Endodermal cell (in vitro differentiated cells): ENCODE measurements around the gene CIT. TPM values are rescaled to one million over a fixed set of nuclear protein-coding genes. Genes with fewer than 3 reads are reported as not detected.

ENCODE experiments used
- DNase-seq: peaks from one replicate; pipeline ENCODE4 v3.0.0-alpha.2; 2017
- H3K27ac ChIP-seq: 2 replicates; pipeline ENCODE4 v1.5.1; 2013; ENCODE audit warnings: mild to moderate bottlenecking, low read depth, low read length, moderate library complexity
- H3K27me3 ChIP-seq: 2 replicates; pipeline ENCODE4 v1.6.1; 2013; ENCODE audit warnings: mild to moderate bottlenecking, low read length, moderate library complexity; ENCODE audit not compliant: insufficient read depth, control insufficient read depth, poor library complexity, severe bottlenecking
- H3K36me3 ChIP-seq: 2 replicates; pipeline ENCODE4 v1.7.0; 2013; ENCODE audit warnings: mild to moderate bottlenecking, low read length, moderate library complexity; ENCODE audit not compliant: control insufficient read depth, insufficient read depth
- H3K4me1 ChIP-seq: one replicate; pipeline ENCODE4 v1.7.0; 2013; ENCODE audit warnings: low read length; ENCODE audit not compliant: control insufficient read depth, insufficient read depth
- H3K4me3 ChIP-seq: 2 replicates; pipeline ENCODE4 v1.5.1; 2013; ENCODE audit warnings: mild to moderate bottlenecking, low read length, moderate library complexity
- H3K9ac ChIP-seq: 2 replicates; pipeline ENCODE4 v1.6.1; 2013; ENCODE audit warnings: mild to moderate bottlenecking, low read length, moderate library complexity; ENCODE audit not compliant: poor library complexity, severe bottlenecking; ENCODE audit errors: extremely low read depth
- H3K9me3 ChIP-seq: 2 replicates; pipeline ENCODE4 v1.6.1; 2013; ENCODE audit warnings: mild to moderate bottlenecking, low read length, moderate library complexity; ENCODE audit not compliant: control insufficient read depth
- H3K27ac Mint-ChIP-seq: 2 replicates; pipeline ENCODE4 v1.8.0; 2020; ENCODE audit warnings: mixed read lengths
- H3K27me3 Mint-ChIP-seq: 2 replicates; pipeline ENCODE4 v1.8.0; 2021; ENCODE audit warnings: mild to moderate bottlenecking, mixed read lengths; ENCODE audit not compliant: insufficient read depth
- H3K36me3 Mint-ChIP-seq: 2 replicates; pipeline ENCODE4 v1.8.0; 2020; ENCODE audit warnings: low read depth, mixed read lengths
- H3K4me1 Mint-ChIP-seq: 2 replicates; pipeline ENCODE4 v1.8.0; 2020; ENCODE audit warnings: mixed read lengths
- H3K4me3 Mint-ChIP-seq: 2 replicates; pipeline ENCODE4 v1.8.0; 2020; ENCODE audit warnings: mild to moderate bottlenecking, moderate library complexity, mixed read lengths
- H3K9me3 Mint-ChIP-seq: 2 replicates; pipeline ENCODE4 v1.8.0; 2020; ENCODE audit warnings: mild to moderate bottlenecking, mixed read lengths
- WGBS, 2 experiments: methylation state at CpG; one replicate each; pipeline versions ENCODE4 v1.1.5 to v1.1.7; 2013; ENCODE audit warnings: missing lambda C conversion rate in 2 of 2, mixed read lengths in 1 of 2; ENCODE audit not compliant: insufficient coverage in 1 of 2, insufficient read length in 1 of 2; 5-methylcytosine and 5-hydroxymethylcytosine counted together
- total RNA-seq, 2 donors: library from RNA; stranded (reverse); fragmentation: NEBNext Ultra II Directional in 1 of 2; extraction: Animal tissue kit (Norgen Biotek cat#: 25700) in 1 of 2; gene quantifications; 2 replicates in 1 of 2; 3 replicates in 1 of 2; pipeline ENCODE4 v1.2.1, GENCODE V29; 2021
- TF ChIP-seq, protein P1 (sequence below): fragments of 200-600 bp; sonication (generic); conservative IDR thresholded peaks from 2 replicates; pipeline ENCODE4 v1.5.0; 2021; ENCODE audit warnings: antibody characterized with exemption, mild to moderate bottlenecking

The CIT gene
- total RNA-seq, 2 donors from 2014 or later = 57.3 to 79.1 TPM

DNA sequence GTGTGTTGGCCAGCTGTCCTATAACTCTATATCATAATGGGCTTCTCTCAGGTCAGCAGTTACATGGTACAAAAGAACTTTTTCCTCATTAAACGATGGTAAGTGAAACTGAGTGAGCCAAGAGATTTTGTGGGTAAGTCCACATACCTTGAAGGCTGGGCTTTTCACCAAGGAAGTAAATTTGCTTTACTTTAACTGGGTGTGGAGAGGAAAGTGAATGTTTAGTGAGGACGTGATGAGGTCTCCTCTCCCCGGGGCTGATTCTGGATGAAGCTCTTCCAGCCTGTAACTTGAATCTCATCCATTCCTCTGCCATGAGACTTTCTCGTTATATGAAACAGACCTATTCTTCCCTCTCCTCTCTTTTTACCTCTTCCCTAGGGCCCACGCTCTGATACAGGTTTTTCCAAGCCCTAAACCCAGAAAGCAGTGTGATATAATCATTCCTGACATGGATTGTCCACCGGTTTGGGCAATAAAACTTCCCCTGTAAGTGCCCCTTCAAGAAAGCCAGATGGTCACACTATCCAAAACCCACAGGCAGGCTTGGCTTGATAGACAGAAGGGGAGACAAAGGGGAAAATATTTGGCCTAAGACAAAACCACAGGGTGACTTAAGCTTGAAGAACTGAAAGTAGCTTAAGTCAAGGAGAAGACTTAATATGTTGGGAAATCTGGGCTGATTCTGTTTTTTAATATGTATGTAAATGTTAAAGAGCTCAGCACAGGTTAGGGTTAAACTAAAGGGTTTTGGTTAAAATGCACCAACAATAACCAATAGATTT is 50.3 kb downstream of the CIT start:
- no peak overlapping the region for H3K4me3 Mint-ChIP-seq
- H3K36me3 Mint-ChIP-seq = peaks cover 58% of the 10 kb centered on the region
- no peaks in the 10 kb centered on the region for H3K27me3 ChIP-seq
- H3K27me3 Mint-ChIP-seq = no peaks in the 10 kb centered on the region
- peaks cover 60% of the 10 kb centered on the region for H3K36me3 ChIP-seq
- H3K4me1 Mint-ChIP-seq = no peaks in the 10 kb centered on the region
- no peaks in the 10 kb centered on the region for H3K9me3 ChIP-seq
- no peak overlapping the region for H3K27ac Mint-ChIP-seq
- no peak overlapping the region for H3K27ac ChIP-seq
- no peak overlapping the region for H3K4me3 ChIP-seq
- H3K4me1 ChIP-seq = no peaks in the 10 kb centered on the region
- no peak for DNase-seq
- 94 to 98% methylated on average over 4 to 6 of the region's 6 CpGs for WGBS, 2 experiments
- no peaks in the 10 kb centered on the region for H3K9me3 Mint-ChIP-seq
- TF ChIP-seq, protein P1, sequence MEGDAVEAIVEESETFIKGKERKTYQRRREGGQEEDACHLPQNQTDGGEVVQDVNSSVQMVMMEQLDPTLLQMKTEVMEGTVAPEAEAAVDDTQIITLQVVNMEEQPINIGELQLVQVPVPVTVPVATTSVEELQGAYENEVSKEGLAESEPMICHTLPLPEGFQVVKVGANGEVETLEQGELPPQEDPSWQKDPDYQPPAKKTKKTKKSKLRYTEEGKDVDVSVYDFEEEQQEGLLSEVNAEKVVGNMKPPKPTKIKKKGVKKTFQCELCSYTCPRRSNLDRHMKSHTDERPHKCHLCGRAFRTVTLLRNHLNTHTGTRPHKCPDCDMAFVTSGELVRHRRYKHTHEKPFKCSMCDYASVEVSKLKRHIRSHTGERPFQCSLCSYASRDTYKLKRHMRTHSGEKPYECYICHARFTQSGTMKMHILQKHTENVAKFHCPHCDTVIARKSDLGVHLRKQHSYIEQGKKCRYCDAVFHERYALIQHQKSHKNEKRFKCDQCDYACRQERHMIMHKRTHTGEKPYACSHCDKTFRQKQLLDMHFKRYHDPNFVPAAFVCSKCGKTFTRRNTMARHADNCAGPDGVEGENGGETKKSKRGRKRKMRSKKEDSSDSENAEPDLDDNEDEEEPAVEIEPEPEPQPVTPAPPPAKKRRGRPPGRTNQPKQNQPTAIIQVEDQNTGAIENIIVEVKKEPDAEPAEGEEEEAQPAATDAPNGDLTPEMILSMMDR = no peak
- no peak overlapping the region for H3K9ac ChIP-seq

- H3K4me3 Mint-ChIP-seq = no peak overlapping the region
- Histone ChIP-seq H3K9me3 (no peaks in the 10 kb centered on the region), H3K4me1 (no peaks in the 10 kb centered on the region), H3K36me3 (peaks cover 54% of the 10 kb centered on the region), H3K27me3 (no peaks in the 10 kb centered on the region), H3K27ac (no peak overlapping the region), H3K4me3 (no peak overlapping the region), H3K9ac (no peak overlapping the region)
- H3K27ac Mint-ChIP-seq = no peak overlapping the region
- H3K27me3 Mint-ChIP-seq = no peaks in the 10 kb centered on the region
- H3K36me3 Mint-ChIP-seq = peaks cover 58% of the 10 kb centered on the region
- no peak for DNase-seq
- no peaks in the 10 kb centered on the region for H3K9me3 Mint-ChIP-seq
- 94 to 100% methylated on average over 5 to 7 of the region's 7 CpGs for WGBS, 2 experiments
- TF ChIP-seq, protein P1 = no peak
- no peaks in the 10 kb centered on the region for H3K4me1 Mint-ChIP-seq
These were observed 51.9 kb downstream of the CIT start for GRCh38 chr12:119825262-119825661.

DNA sequence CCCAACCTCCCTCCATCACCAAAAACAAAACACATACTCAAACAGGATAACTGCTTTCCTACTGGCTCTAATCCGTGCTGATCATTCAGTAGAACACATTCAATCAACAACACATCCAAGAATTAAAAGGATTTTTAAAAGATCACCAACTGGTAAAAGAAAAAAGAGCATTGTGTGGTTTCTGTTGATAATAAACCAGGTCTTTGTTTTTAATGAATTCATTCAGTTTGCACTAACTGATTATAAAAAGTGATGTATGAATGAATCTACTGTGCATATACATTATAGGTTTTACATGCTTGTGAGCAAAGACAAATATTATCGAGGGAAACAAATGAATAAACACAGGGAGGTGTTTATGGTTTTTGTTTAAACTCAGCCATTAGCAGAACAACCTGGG is 55.1 kb downstream of the CIT start:
- H3K4me3 Mint-ChIP-seq = no peak overlapping the region
- Histone ChIP-seq H3K9ac (no peak overlapping the region), H3K4me1 (no peaks in the 10 kb centered on the region), H3K36me3 (peaks cover 58% of the 10 kb centered on the region), H3K27ac (no peak overlapping the region), H3K27me3 (no peaks in the 10 kb centered on the region), H3K9me3 (no peaks in the 10 kb centered on the region), H3K4me3 (no peak overlapping the region)
- TF ChIP-seq, protein P1 = no peak
- peaks cover 47% of the 10 kb centered on the region for H3K36me3 Mint-ChIP-seq
- H3K27me3 Mint-ChIP-seq = no peaks in the 10 kb centered on the region
- no peak for DNase-seq
- WGBS, 2 experiments = 88 to 93% methylated on average over 1 to 2 of the region's 2 CpGs
- no peaks in the 10 kb centered on the region for H3K4me1 Mint-ChIP-seq
- H3K27ac Mint-ChIP-seq = no peak overlapping the region
- H3K9me3 Mint-ChIP-seq = no peaks in the 10 kb centered on the region
